K562 (cell line): Measurements from ENCODE around the gene ATP1A2. TPM values are rescaled to one million over a fixed set of nuclear protein-coding genes. Genes with fewer than 3 reads are reported as not detected.

Source experiments
- ATAC-seq: fragments of 200-7000 bp; cut with Tn5 transposase; 3 replicates; pipeline ENCODE4 v1.9.1; 2020; ENCODE audit warnings: moderate library complexity
- BruUV-seq: library from RNA; stranded (reverse); fragments of 400-500 nt; replicated peaks from 2 replicates; lab custom pipeline; 2021; lab: Mats Ljungman, UMichigan
- CTCF ChIA-PET: fragments of 300-600 bp; formaldehyde crosslinking; extraction: SDS; loops from one replicate; lab custom pipeline; 2021; ENCODE audit warnings: low intra/inter-chr PET ratio; lab: Yijun Ruan, JAX
- POLR2A ChIA-PET: fragments of 300-600, 350-650 bp; sonication (Branson Sonifier 250); formaldehyde crosslinking; extraction: SDS; loops from one replicate; lab custom pipeline; 2021; ENCODE audit warnings: antibody characterized with exemption, inconsistent platforms; lab: Yijun Ruan, JAX
- DNase-seq, 4 experiments: peaks; one replicate each; pipeline versions ENCODE4 v3.0.0 to v3.0.0-alpha.2; 2011 to 2018; ENCODE audit warnings: low spot score in 3 of 4, mixed read lengths in 3 of 4; ENCODE audit errors: extremely low read depth in 1 of 4
- FAIRE-seq: peaks from 2 replicates; lab custom pipeline; 2011; peaks lifted over from hg19 to GRCh38; lab: Jason Lieb, UNC
- H2AFZ ChIP-seq: 2 replicates; pipeline ENCODE4 v1.6.0; 2011; ENCODE audit warnings: low read depth, low read length, control low read depth, inconsistent platforms
- H3K27ac ChIP-seq: fragments of 200-600 bp; 3 replicates; pipeline ENCODE4 v1.8.0; 2011; ENCODE audit warnings: low read depth, mild to moderate bottlenecking, control low read depth, inconsistent platforms, low read length, moderate library complexity, mixed read lengths; ENCODE audit errors: extremely low read depth
- H3K27me3 ChIP-seq, 2 experiments: fragments of 300-600 bp in 1 of 2; 2 replicates in 1 of 2; 3 replicates in 1 of 2; pipeline versions ENCODE4 v1.6.0 to v1.8.0; 2011; ENCODE audit warnings: inconsistent platforms in 2 of 2, low read length in 2 of 2, mild to moderate bottlenecking in 1 of 2, mixed read lengths in 1 of 2, moderate library complexity in 1 of 2; ENCODE audit not compliant: control insufficient read depth in 2 of 2, insufficient read depth in 2 of 2
- H3K36me3 ChIP-seq: fragments of 300-600 bp; 3 replicates; pipeline ENCODE4 v1.8.0; 2011; ENCODE audit warnings: mild to moderate bottlenecking, low read length, inconsistent platforms; ENCODE audit not compliant: control insufficient read depth, insufficient read depth
- H3K4me1 ChIP-seq, 2 experiments: fragments of 200-600 bp in 1 of 2; replicated peaks in 1 of 2; 2 replicates in 1 of 2; 3 replicates in 1 of 2; pipeline versions ENCODE4 v1.5.1 to v1.8.0; 2011; ENCODE audit warnings: inconsistent platforms in 2 of 2, low read length in 2 of 2, mild to moderate bottlenecking in 1 of 2, mixed read lengths in 1 of 2, moderate library complexity in 1 of 2; ENCODE audit not compliant: control insufficient read depth in 2 of 2, insufficient read depth in 2 of 2
- H3K4me2 ChIP-seq: 2 replicates; pipeline ENCODE4 v1.6.1; 2011; ENCODE audit warnings: low read length, control low read depth, inconsistent platforms, mixed read lengths; ENCODE audit not compliant: insufficient read depth
- H3K4me3 ChIP-seq: fragments of 200-600 bp; sonication (generic), shearing (Covaris generic); 2 replicates; pipeline ENCODE4 v1.5.1; 2016; ENCODE audit warnings: control low read depth, inconsistent platforms
- H3K79me2 ChIP-seq: fragments of 200-600 bp; 3 replicates; pipeline ENCODE4 v1.8.0; 2011; ENCODE audit warnings: low read length, inconsistent platforms; ENCODE audit not compliant: control insufficient read depth, insufficient read depth
- H3K9ac ChIP-seq, 2 experiments: 2 replicates each; pipeline versions ENCODE4 v1.6.0 to v1.6.1; 2011; ENCODE audit warnings: low read depth in 2 of 2, low read length in 2 of 2, control low read depth in 1 of 2, inconsistent platforms in 1 of 2, mild to moderate bottlenecking in 1 of 2, mixed read lengths in 1 of 2; ENCODE audit not compliant: insufficient read depth in 1 of 2
- H3K9me1 ChIP-seq: one replicate; pipeline ENCODE4 v1.6.0; 2011; ENCODE audit warnings: inconsistent platforms, mild to moderate bottlenecking, low read length, moderate library complexity; ENCODE audit not compliant: control insufficient read depth, insufficient read depth
- H3K9me3 ChIP-seq: replicated peaks from 2 replicates; pipeline ENCODE4 v1.5.1; 2011; ENCODE audit warnings: low read depth, low read length, inconsistent platforms; ENCODE audit not compliant: control insufficient read depth, insufficient read depth
- H4K20me1 ChIP-seq: replicated peaks from 2 replicates; pipeline ENCODE4 v1.6.1; 2011; ENCODE audit warnings: low read length, inconsistent platforms, mixed read lengths; ENCODE audit not compliant: control insufficient read depth, insufficient read depth
- CUX1 ChIP-seq: fragments of 200-800 bp; sonication (Bioruptor generic); IDR thresholded peaks from 2 replicates; pipeline ENCODE4 v1.6.1; 2016; ENCODE audit warnings: missing genetic modification characterization, missing compliant biosample characterization
- ILK ChIP-seq: fragments of 450-650 bp; IDR thresholded peaks from 2 replicates; pipeline ENCODE4 v1.6.1; 2016; ENCODE audit warnings: missing genetic modification characterization, low read depth, mild to moderate bottlenecking, missing compliant biosample characterization, moderate library complexity, borderline replicate concordance
- LCOR ChIP-seq: sonication (generic); formaldehyde crosslinking; IDR thresholded peaks from 2 replicates; pipeline ENCODE4 v1.8.0; 2022; ENCODE audit warnings: mild to moderate bottlenecking, missing genetic modification reagents
- NFIX ChIP-seq: fragments of 250-450 bp; sonication (Bioruptor Pico); IDR thresholded peaks from 2 replicates; pipeline ENCODE4 v1.4.0; 2020; ENCODE audit warnings: low read depth, mild to moderate bottlenecking, moderate library complexity
- SMC3 ChIP-seq: conservative IDR thresholded peaks from 2 replicates; pipeline ENCODE4 v1.6.1; 2011; ENCODE audit warnings: low read depth, low read length, improper control_type of control experiment; ENCODE audit not compliant: insufficient read depth
- in situ Hi-C: fragments of 300-500 bp; cut with MboI; formaldehyde crosslinking; loops from 4 replicates; pipeline ENCODE4 v1.15.0; 2018; ENCODE audit warnings: inconsistent platforms, mixed read lengths
- intact Hi-C: fragments of 100-400 bp; cut with micrococcal nuclease; formaldehyde crosslinking; loops from 2 replicates; pipeline ENCODE4 v1.14.2; 2022
- polyA plus RNA-seq, 8 experiments: library from polyadenylated mRNA; depleted of rRNA in 4 of 8; stranded (reverse) in 5 of 8; unstranded in 3 of 8; fragments of >200 nt; fragmentation: Nextera tagmentation in 2 of 8; fragmentation: Illumina TruSeq in 1 of 8; extraction: Ambion mirVana in 2 of 8; extraction: Trizol in 1 of 8; gene quantifications; 2 replicates each; pipeline versions ENCODE4 v1.2.1 to v1.2.3, GENCODE V29; 2011 to 2014; ENCODE audit warnings: inconsistent platforms in 1 of 8, missing spikeins in 1 of 8
- total RNA-seq, 7 experiments: library from RNA; depleted of rRNA in 6 of 7; stranded (reverse); fragments of >200 nt in 6 of 7; fragmentation: Illumina TruSeq in 2 of 7; extraction: Trizol in 2 of 7; gene quantifications; 2 replicates each; pipeline versions ENCODE4 v1.2.1 to v1.2.3, GENCODE V29; 2011 to 2021; ENCODE audit warnings: low replicate concordance in 1 of 7
- TF ChIP-seq, protein P1 (sequence below): fragments of 450-650 bp; formaldehyde crosslinking; IDR thresholded peaks from 2 replicates; pipeline ENCODE4 v1.4.0; 2020; ENCODE audit warnings: mild to moderate bottlenecking, mixed read lengths

Gene ATP1A2
- total and polyA plus RNA-seq, 9 of the 15 experiments (the other 6 are each of a cell fraction or from before 2014, with no cell fraction given) = 0.04 to 0.11 (median 0.09) TPM; not detected in 6

GRCh38 chr1:160191756-160192155, 76.2 kb downstream of the ATP1A2 start (continued):
- no peak for TF ChIP-seq CUX1 (CRISPR knock-in tag)
- TF ChIP-seq NFIX (CRISPR knock-in tag) = no peak
- no peak for TF ChIP-seq SMC3

DNA sequence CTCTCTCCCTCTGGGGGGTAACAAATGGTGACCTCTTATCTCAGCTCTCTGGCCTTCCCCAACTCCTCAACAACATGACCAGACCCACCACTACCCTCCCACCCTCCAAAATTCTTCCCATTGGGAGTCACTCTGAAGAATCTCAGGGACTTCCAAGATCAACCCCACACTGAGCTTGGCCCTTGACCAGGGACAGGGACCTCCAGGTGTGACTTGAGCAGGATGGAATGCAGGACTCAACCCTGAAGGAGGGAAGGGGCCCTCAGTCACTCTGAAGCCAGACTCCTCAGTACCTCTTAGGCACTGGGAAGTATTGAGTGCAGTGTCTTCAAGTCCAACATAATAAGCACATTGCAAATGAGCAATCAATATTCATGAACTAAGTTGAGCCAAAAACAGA, 76.7 kb downstream of the ATP1A2 start:
- H3K4me1 ChIP-seq = peaks cover 4 to 10% of the 10 kb centered on the region in 2 experiments
- intact Hi-C loops = loop anchor here (2.0 to 10.0 kb wide), 2 partner anchors 91 to 413 kb away; no protein-coding TSS in a partner anchor

More for the DNA sequence above, 76.7 kb downstream of the ATP1A2 start:
- H3K27me3 ChIP-seq = peaks cover 16 to 44% of the 10 kb centered on the region in 2 experiments; a peak in 4 of 5 replicates
- no peak overlapping the region for H3K9ac ChIP-seq
- no TSS peak for BruUV-seq
- DNase-seq = no peak
- no peak for FAIRE-seq
- no peak overlapping the region for H3K4me3 ChIP-seq
- H3K27ac ChIP-seq = no peak overlapping the region
- H3K9me1 ChIP-seq = no peaks in the 10 kb centered on the region
- no peaks in the 10 kb centered on the region for H4K20me1 ChIP-seq
- in situ Hi-C loops = no loop called here
- no peak for TF ChIP-seq ILK
- TF ChIP-seq, protein P1, sequence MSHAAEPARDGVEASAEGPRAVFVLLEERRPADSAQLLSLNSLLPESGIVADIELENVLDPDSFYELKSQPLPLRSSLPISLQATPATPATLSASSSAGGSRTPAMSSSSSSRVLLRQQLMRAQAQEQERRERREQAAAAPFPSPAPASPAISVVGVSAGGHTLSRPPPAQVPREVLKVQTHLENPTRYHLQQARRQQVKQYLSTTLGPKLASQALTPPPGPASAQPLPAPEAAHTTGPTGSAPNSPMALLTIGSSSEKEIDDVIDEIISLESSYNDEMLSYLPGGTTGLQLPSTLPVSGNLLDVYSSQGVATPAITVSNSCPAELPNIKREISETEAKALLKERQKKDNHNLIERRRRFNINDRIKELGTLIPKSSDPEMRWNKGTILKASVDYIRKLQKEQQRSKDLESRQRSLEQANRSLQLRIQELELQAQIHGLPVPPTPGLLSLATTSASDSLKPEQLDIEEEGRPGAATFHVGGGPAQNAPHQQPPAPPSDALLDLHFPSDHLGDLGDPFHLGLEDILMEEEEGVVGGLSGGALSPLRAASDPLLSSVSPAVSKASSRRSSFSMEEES (CRISPR knock-in tag) = no peak
- no peak for TF ChIP-seq LCOR (CRISPR knock-in tag)
- TF ChIP-seq, all 486 proteins: peak for 0
- no peak overlapping the region for H2AFZ ChIP-seq
- no peak overlapping the region for H3K4me2 ChIP-seq
- ChIA-PET POLR2A (interaction anchor here (0.6 to 1.6 kb wide), 3 partner anchors 23 to 30 kb away, joined by 3 to 9 read pairs (median 4); no protein-coding TSS in a partner anchor), CTCF (interaction anchor here (1.2 to 2.4 kb wide), 5 partner anchors 27 to 184 kb away, joined by 3 to 13 read pairs (median 10); no protein-coding TSS in a partner anchor)
- H3K36me3 ChIP-seq = no peaks in the 10 kb centered on the region; the same call in 2 of the 3 replicates
- H3K9me3 ChIP-seq = no peaks in the 10 kb centered on the region
- H3K79me2 ChIP-seq = no peaks in the 10 kb centered on the region
- ATAC-seq = no peak
